Measurements from ENCODE around the gene TUBB8.
"Not testable (repeated sequence)": the region's sequence is repeated elsewhere in the genome, so short reads cannot be mapped to it uniquely, and the experiment has no call there.

Gene TUBB8
- long read RNA-seq, donor 1 = 0 reads
- long read RNA-seq, donor 2 = 0 reads
- long read RNA-seq, donor 3 = 0 reads
- long read RNA-seq, donor 4 = 0 reads
- long read RNA-seq, donor 5 = 0 reads
- long read RNA-seq, donor 6 = 0 reads
- long read RNA-seq, donor 7 = 0 reads
- long read RNA-seq, donor 8 = 0 reads

GRCh38 chr10:48996-49395, at the start of gene TUBB8:
TUBB8 (minus strand) TSS chr10:49296; CDS start chr10:49238, 58 bp downstream.
- DNase-seq = no peak

GRCh38 chr10:96466-96865, 47.4 kb upstream of the TUBB8 start:
- no peak for DNase-seq

- DNase-seq = no peak
Observed at GRCh38 chr10:95356-96115, 46.4 kb upstream of the TUBB8 start.

GRCh38 chr10:94613-95012, 45.5 kb upstream of the TUBB8 start:
- no peak for DNase-seq

- DNase-seq = no peak
Observed at GRCh38 chr10:92846-93245, 43.8 kb upstream of the TUBB8 start.

GRCh38 chr10:92153-92552, 43.1 kb upstream of the TUBB8 start:
- DNase-seq = peak; percentile 31

GRCh38 chr10:91313-91712, 42.2 kb upstream of the TUBB8 start:
- no peak for DNase-seq

GRCh38 chr10:90161-90560, 41.1 kb upstream of the TUBB8 start:
- DNase-seq = no peak

GRCh38 chr10:89248-89647, 40.2 kb upstream of the TUBB8 start:
- DNase-seq = no peak

- no peak for DNase-seq
Observed at GRCh38 chr10:88253-88652, 39.2 kb upstream of the TUBB8 start.

- no peak for DNase-seq
Observed at GRCh38 chr10:87177-88080, 38.3 kb upstream of the TUBB8 start.

GRCh38 chr10:86031-86430, 36.9 kb upstream of the TUBB8 start:
- DNase-seq = no peak

- no peak for DNase-seq
Observed at GRCh38 chr10:85044-85443, 35.9 kb upstream of the TUBB8 start.

- DNase-seq = no peak
Observed at GRCh38 chr10:83930-84530, 34.9 kb upstream of the TUBB8 start.

- no peak for DNase-seq
Observed at GRCh38 chr10:80477-81105, 31.5 kb upstream of the TUBB8 start.

GRCh38 chr10:79532-80215, 30.6 kb upstream of the TUBB8 start:
- DNase-seq = no peak

GRCh38 chr10:78556-78955, 29.5 kb upstream of the TUBB8 start:
- DNase-seq = no peak

- DNase-seq = not testable (repeated sequence)
Observed at GRCh38 chr10:74266-74621, 25.1 kb upstream of the TUBB8 start.

- peak; percentile 84 for DNase-seq
Observed at GRCh38 chr10:73543-74265, 24.6 kb upstream of the TUBB8 start.

- not testable (repeated sequence) for DNase-seq
Observed at GRCh38 chr10:68156-68555, 19.1 kb upstream of the TUBB8 start.

- DNase-seq = not testable (repeated sequence)
Observed at GRCh38 chr10:49926-50325, 830 bp upstream of the TUBB8 start.

Data from right kidney (tissue), 9 donors.